ENCODE measurements around the gene PRM3.

GRCh38 chr16:11277607-11278337 is 4.3 kb upstream of the PRM3 start:
- TF ChIP-seq EZH2 (IDR thresholded peaks at IDR 0.05; ENCODE audit: borderline replicate concordance, low read length) (no peak), CTCF (IDR thresholded peaks at IDR 0.05; ENCODE audit: low read length) (no peak)
